Activated naive CD8-positive, alpha-beta T cell treated with anti-CD3 and anti-CD28 coated beads, Interleukin-2, amount 50 U/mL, for 16 hours (primary cell): ENCODE data around the gene NUP210.

Source experiments
- DNase-seq: peaks from one replicate; pipeline ENCODE4 v3.0.0-alpha.2; 2020; ENCODE audit warnings: low read depth, low spot score

The NUP210 gene

DNA sequence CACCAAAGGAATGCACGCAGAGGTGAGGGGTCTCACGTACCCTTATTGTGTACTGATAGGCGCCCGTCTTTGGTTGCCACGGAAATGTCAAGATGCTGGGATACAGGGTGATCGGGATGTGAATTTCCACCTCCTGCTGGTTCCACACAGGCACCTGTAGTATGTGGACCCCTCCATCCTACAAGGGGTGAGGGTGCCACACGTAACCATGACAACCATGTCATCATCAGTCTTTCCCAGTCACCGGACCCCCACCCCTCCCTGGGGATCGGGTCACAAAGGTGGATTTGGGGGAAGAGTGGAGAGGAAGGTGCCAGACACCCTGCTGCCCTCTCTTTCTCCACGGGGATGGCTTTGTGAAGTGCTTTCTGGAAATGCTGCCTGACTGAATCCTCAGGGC, 44.7 kb downstream of the NUP210 start:
- DNase-seq, result no peak

DNA sequence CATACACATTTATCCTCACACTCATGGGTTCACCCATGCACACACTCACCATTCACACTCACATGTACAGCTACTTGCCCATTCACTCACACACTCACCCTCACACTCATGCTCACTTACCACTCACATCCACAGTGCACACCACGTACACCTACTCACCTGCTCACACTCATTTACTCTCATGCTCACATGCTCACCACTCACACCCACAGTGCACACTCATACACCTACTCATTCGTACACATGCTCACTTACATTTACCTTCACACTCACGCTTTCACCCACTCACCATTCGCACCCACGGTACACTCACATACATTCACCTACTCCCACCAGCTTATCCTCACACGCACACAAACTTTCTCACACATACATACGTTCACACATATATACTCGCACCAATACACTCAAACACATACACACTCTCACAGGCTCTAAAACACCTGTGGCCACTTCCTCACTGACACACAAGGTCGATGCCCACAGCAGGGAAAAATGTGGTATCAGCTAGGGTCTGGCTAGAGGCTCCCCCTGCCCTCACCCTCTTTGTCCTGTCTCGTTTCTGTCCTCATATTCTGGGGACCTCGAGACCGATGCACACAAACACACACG, 46.0 kb downstream of the NUP210 start:
- DNase-seq, result no peak

DNA sequence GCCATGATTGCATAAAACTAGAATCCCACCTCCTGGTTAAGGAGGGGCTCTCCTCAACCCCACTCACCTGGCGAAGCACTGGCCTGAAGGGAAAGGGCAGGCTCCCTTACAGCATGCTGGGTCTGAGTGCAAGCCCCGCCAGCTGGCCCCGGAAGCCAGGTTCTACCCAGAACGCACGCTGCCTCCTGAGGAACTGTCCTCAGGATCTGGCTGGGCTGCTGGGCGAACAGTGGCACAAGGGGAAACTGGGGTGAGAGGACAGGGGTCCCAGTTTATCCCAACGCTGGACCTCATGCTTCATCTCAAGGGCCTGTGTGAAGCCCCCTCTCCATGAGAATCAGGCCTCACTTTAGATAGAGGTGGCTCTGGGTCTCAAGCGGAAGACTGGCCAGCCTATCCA, 47.5 kb downstream of the NUP210 start:
- no peak for DNase-seq

DNA sequence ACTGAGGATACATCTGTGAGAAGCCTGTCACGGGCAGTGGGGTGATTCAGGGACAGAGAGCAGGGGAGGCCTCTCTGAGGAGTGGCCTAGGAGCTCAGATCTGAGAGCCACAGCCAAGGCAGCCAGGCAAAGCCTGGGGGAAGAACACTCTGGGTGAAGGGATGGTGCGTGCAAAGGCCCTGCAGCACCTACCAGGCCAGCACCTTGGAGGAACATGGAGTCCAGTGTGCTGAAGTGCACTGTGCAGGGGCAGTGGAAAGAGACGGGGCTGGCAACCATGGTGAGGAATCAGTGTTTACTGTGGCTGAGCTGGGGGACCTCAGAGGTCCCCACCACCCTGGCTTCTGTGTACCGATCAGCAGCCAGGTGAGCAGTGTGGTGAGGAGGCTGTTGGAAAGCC, 48.0 kb downstream of the NUP210 start:
- DNase-seq, result no peak

DNA sequence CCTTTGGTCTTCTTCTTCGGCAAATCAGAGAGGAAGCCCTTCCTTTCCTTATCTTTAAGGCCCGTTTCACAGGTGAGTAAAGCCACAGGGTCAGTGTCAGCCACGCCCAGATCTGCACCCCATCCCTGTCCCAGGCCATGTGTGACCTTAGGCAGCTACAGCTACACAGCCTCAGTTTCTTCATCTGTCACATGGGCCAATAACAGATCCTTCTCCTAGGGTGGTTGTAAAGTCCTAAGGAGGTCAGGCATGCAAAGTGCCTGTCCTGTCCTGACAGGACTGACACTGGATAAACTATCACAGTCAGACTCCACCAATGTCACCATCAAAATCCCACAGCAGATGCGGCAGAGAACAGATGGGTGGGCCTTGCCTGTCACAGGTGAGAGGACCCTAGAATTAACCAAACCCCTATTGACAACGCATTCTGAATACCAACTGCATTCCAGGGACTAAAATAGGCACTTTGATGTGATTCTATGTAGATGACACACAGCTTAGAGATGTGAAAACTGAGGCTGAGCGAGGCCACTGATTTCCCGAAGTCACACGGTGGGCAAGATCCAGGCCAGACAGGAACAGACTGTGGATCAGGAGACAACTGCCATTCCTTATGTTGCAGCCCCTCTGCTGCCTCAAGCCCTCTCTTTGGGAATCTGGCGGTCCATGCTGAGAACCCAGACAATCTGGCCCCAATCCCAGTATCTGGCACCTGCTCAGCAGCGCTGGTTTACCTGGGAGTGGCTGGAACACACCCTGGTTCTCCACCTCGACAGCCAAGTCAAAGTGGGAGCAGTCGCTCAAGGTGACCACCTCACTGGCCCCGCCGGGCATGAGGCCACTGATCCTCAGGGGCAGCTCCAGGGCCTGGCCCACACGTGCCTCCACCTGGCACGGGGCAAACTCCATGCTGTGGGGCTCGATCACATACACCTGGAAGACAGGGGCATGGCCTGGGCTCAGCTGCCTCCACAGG, 48.7 kb downstream of the NUP210 start:
- DNase-seq, result no peak

DNA sequence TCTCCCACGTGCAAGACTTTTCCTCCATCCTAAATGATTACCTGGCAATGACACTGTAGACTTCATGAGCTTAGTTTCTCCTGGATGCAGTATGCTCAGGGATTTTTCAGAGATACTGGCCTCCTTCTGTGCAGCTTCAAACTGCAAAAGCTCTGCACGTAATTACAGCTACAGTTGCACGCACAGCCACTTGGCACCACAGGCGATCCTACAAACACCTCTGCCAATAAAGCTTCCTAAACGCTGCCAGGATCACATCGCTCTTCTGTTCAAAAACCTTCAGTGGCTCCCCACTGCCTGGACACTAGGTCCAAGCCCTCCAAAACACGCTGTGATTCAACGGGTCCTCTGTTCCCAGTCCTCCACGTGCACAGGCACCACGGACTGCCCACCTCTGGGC, 49.5 kb downstream of the NUP210 start:
- DNase-seq, result no peak

DNA sequence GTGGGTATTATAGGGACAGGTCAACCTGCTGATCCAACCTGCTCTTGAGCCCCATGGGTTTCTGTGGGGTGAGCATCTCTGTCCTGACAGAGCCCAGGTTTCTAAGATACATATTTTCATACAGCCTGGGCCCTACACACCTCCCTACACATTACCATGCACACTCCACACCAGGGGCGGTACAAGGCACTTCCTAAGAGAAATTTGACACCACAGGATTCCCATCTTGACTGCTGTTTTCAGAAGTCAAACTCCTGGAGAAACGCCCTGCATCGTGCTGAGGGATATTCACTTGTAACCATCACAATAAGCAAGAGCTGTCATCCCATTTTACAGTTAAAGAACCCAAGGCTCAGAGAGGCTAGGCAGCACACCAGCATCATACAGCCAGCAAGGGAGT, 50.1 kb downstream of the NUP210 start:
- DNase-seq, result no peak

DNA sequence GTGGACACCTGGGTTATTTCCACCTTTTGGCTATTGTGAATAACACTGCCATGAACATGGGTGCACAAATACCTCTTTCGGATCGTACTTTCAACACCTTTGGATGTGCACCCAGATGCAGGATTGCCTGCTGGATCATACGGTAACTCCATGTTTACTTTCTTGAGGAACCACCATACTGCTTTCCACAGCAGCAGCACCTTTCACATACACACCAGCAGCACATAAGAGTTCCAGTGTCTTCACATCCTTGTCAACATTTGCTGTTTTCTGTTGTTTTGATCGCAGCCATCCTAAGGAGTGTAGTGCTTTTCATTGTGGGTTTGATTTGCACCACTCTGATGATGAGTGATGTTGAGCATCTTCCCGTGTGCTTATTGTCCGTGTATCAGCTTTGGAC, 51.3 kb downstream of the NUP210 start:
- DNase-seq, result no peak

DNA sequence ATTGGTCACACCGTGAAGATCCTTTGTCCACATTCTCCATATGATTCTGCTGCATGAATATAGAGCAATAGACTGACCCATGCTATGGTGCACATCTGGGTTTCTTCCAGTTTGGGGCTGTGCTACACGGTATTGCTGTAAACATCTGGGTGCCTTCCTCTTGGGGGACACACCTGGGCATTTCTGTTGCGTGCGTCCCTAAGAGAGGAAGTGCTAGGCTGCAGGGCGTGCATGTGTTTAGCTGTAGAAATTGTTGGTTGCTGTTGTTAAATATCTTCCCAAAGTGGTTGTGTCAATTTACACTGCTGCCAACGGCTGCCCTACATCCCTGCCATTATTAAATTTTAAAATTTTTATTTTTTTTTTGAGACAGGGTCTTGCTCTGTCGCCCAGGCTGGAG, 52.4 kb downstream of the NUP210 start:
- DNase-seq, result no peak

DNA sequence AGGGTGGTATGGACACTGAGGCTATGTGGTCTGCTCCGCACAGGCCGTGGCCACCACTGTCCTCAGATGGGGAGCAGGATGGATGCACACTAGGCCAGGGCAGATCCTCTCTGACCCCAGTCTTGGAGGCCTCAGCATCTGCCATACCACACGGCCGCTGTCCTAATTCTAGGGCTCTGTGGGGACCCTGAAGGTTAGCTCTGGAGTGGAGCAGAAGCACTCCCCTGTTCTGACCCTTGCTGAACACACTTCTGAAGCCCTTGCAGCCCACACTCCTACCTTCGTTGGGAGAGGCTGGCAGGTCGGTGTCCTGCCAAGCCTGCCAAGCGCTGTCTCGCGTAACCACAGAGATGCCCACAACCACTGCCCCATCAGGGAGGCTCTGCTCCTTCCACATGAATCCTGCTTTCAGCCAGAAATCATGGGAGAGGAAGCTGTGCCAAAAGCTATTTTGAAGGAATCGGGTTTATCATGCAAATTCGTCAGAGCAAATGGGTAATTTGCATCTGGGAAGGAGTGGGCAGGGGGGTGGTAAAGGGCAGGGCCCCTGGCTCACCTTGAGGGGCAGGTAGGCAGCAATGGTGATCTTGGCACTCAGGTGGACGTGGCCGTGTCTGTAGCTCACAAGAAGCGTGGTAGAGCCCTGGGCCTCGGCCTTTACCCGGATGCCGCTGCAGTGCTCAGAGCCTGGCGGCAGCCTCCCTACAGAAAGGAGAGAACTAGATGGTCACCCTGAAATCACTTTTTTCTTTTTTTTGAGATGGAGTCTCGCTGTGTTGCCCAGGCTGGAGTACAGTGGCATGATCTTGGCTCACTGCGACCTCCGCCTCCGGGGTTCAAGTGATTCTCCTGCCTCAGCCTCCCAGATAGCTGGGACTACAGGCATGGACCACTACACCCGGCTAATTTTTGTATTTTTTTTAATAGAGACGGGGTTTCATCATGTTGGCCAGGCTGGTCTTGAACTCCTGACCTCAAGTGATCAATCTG, 54.4 kb downstream of the NUP210 start:
- DNase-seq, result no peak

DNA sequence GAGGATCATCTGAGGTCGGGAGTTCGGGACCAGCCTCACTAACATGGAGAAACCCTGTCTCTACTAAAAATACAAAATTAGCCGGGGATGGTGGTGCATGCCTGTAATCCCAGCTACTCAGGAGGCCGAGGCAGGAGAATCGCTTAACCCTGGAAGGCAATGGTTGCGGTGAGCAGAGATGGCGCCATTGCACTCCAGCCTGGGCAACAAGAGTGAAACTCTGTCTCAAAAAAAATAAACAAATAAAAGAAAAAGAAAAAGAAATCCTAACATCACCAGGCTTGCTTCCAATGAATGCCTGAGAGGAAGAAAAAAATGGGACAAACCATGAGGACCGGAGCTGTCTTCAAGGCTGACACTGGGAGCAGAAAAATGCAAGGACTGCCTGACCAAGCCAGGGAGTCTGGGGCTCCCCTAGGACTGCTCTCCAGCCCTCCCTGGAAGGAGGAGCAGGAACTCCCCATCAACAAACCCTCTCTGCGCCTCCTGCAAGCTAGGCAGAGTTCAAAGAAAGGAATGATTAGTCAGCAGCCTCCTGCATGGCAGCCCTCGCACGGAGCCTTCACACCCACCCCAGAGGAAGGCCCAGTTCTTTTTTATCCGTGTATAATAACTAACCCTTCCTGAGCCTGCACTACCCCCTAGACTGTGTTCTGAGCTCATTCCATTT, 55.4 kb downstream of the NUP210 start:
- DNase-seq, result no peak

DNA sequence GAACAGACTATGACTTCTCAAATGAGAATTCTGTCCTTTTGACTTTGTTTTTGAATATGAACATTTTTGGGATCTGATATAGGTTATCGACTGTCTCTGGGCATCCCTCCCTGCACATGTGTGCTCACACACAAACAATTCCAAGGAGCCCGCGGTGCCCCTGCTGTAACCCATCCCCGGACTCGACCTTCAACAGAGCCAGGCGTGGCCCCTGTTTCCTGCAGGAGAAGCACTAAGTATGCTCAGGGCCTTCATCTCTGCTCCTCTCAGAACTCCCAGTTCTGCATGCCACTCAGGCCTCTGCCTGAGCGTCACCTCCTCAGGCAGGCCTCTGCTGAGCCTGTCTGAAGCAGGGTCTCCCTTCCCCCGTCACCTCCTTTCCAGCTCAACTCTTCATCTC, 57.6 kb downstream of the NUP210 start:
- no peak for DNase-seq

DNA sequence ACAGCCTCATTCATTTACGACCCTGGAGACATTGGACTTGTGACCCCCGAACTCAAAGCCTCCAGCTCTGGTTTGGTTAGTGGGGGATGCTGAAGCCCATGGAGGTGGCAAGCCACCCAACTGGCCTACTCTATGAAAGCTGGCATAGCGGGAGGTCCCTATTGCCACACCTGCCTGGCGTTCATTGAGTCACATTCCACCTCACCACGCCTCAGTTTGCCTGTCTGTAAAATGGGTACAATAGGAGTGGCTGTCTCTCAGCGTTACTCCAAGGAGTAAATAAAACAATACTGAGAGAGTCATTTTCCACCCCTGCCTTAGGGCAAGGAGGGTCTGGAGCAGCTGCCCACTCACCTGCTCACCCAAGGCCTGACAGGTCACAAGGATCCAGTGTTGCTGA, 60.2 kb downstream of the NUP210 start:
- DNase-seq, result no peak

DNA sequence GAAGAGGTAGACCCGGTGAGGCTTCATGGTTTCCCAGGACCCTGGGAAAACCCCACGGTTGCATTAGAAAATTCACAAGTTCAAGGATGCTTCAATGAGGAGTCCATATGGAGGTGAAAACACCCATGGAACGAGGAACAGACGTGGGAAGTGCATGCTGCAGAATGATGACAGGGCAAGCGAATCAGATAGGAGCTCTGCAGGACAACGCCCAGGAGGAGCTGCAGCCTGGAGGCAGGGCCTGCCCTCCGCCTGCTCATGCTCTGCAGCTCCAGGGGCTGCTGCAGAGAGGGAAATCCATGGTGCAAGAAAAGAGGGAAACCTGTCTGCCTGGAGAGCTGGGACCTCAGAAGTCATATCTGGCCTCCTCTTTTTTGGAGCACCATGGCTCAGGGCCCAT, 61.5 kb downstream of the NUP210 start:
- DNase-seq, result no peak

DNA sequence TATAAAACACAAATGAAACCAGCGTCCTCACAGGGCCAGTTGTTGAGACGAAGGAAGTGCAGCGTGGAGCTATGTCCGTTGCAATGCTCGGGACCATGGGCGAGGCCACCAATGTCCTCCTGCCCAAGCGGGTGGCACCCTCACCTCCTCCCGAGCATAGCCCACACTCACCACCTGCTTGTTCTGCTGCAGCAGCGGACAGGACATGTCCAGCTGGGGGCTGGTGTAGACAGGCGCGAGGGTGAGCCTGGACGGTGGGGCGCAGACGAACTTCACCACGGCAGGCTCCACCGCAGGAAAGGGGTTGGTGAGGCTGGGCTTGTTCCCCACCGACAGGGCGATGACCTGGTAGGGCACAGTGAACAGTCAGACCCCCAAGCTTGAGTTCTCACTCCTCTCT, 62.1 kb downstream of the NUP210 start:
- DNase-seq, result no peak

DNA sequence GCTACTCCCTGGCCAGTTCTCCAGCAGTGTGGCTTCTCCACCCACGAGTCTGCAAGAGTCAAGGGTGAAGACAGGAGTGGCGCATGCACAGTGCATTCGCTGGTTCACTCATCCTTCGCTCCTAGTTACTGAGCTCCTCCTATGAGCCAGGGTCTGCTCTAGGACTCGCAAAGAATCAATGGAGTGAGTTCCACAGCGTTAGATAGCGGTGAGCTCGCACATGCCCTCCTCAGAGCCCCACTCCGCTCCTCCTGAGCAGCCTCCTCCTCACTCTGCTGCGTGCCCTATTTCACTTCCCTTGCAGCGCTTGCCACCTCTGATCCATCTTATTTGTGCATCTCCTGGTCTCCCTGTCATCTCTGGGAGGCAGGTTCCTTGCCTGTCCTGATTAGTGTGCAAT, 63.0 kb downstream of the NUP210 start:
- no peak for DNase-seq

DNA sequence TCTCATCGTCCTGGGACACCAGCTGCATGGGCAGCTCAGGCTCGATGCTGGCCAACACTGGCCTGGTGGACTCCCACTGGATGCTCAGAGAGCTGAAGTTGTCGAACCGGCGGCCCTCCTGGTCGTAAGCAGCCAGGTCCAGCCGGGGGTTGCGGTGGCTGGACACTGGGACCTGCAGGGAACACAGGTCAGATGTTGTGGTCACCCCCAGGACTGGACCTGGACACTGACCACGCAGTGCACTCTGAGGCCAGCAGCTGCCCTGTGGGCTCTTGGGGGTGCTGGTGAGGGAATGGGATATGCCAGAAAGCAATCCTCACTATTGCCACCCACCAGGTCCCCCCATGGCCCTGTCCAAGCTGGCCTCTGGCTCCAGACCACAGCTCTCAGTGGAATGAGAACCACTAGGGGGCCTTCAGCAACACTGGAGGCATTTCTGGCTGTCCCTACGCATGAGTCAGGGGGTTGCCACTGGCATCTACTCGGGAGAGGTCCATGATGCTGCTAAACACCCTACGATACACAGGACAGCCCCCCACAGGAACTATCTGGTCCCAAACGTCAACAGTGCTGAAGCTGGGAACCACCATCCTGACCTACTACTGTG, 66.1 kb downstream of the NUP210 start:
- DNase-seq, result no peak

DNA sequence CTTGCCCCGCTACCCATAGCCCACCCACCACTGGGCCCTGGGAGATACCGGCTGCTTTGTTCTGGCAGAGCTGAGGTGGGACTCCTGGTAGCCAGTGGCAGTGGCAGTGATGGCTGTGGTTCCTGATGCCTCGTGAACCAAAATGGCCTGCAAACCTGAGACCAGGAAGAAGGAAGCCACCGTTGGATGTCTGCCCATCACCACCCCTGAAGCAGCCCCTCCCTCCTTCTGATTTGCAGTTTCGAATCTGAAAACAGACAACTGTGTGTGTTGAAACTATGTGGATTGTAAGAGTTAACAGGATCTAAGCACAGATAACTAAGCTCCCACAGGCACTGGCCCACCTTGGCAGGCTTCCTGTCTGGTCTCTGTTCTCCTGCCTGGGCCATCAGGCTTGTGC, 66.6 kb downstream of the NUP210 start:
- DNase-seq, result no peak

DNA sequence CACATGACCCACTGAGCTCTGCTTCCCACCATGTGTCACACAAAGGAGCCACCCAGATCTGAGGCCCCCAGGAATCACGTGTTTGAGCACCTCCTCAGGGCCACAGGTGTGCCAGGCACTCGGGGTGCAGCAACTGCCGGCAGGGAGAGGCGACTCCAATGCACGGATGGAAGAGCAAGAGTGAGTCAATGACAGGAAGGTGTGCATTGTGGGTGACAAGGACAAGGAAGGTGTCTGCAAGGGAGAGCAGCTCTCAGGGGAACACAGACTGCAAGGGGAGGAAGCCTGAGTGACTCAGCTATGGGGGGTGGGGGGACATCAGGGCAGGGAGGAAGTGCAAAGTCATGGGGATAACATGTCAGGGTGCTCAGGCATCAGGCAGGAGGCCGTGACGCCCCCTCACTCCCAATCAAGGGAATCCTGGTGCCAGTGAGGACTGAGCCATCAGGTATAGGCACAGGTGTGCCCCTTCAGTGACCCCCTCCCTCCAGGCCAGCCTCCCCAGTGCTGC, 67.4 kb downstream of the NUP210 start:
- DNase-seq, result no peak

DNA sequence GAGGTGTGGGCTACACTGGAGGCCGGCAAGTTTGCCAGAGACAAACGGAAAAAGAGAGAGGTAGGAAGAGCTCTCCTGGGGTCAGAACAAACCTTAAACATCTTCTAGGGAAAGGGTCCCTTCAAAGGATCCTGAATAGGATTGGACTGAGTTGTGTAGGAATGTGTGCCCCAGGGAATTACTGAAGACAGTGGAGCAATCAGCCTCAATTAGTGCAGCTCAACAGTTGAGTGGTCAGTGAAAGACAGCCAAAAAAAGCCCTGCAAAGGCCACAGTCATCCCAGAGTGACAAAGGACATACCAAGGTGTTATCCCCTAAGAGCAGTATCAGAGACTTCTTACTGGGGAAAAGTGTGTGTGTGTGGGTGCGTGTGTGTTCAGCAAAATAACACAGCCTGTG, 70.3 kb downstream of the NUP210 start:
- no peak for DNase-seq
